Endothelial cell (in vitro differentiated cells): Measurements from ENCODE around the gene USP20. TPM values are rescaled to one million over a fixed set of nuclear protein-coding genes. Genes with fewer than 3 reads are reported as not detected.

Experiments
- DNase-seq: peaks from one replicate; pipeline ENCODE4 v3.0.0; 2021; ENCODE audit warnings: low spot score
- H3K27ac Mint-ChIP-seq: one replicate; pipeline ENCODE4 v1.8.0; 2021; ENCODE audit warnings: mixed read lengths, inconsistent platforms; ENCODE audit not compliant: unreplicated experiment
- H3K27me3 Mint-ChIP-seq: one replicate; pipeline ENCODE4 v1.8.0; 2021; ENCODE audit warnings: mild to moderate bottlenecking, moderate library complexity, mixed read lengths, inconsistent platforms; ENCODE audit not compliant: unreplicated experiment
- H3K36me3 Mint-ChIP-seq: one replicate; pipeline ENCODE4 v1.8.0; 2021; ENCODE audit warnings: mild to moderate bottlenecking, low read depth, mixed read lengths, inconsistent platforms; ENCODE audit not compliant: unreplicated experiment
- H3K4me1 Mint-ChIP-seq: one replicate; pipeline ENCODE4 v1.8.0; 2021; ENCODE audit warnings: mild to moderate bottlenecking, mixed read lengths, inconsistent platforms; ENCODE audit not compliant: unreplicated experiment
- H3K4me3 Mint-ChIP-seq: one replicate; pipeline ENCODE4 v1.8.0; 2021; ENCODE audit warnings: mild to moderate bottlenecking, mixed read lengths, inconsistent platforms; ENCODE audit not compliant: unreplicated experiment
- H3K9me3 Mint-ChIP-seq: one replicate; pipeline ENCODE4 v1.8.0; 2021; ENCODE audit warnings: mixed read lengths, inconsistent platforms; ENCODE audit not compliant: unreplicated experiment
- CTCF ChIP-seq: fragments of 200-600 bp; sonication (generic); IDR thresholded peaks from one replicate; pipeline ENCODE4 v1.5.0; 2021; ENCODE audit warnings: antibody characterized with exemption; ENCODE audit not compliant: unreplicated experiment
- total RNA-seq: library from RNA; stranded (reverse); fragmentation: NEBNext Ultra II Directional; extraction: Animal tissue kit (Norgen Biotek cat#: 25700); gene quantifications from one replicate; pipeline ENCODE4 v1.2.1, GENCODE V29; 2021; ENCODE audit not compliant: unreplicated experiment

Gene USP20
- total RNA-seq, 1 donor from 2014 or later: 21.7 TPM

- H3K27me3 Mint-ChIP-seq: peaks cover 2% of the 10 kb centered on the region
- H3K4me3 Mint-ChIP-seq: no peak overlapping the region
Measured at GRCh38 chr9:129798973-129799372, 36.3 kb upstream of the USP20 start.

GRCh38 chr9:129801504-129801903 is 33.8 kb upstream of the USP20 start:
- Mint-ChIP-seq H3K4me1 (peaks cover 14% of the 10 kb centered on the region), H3K27ac (peak overlapping the region; percentile 40), H3K27me3 (peaks cover 6% of the 10 kb centered on the region), H3K9me3 (no peaks in the 10 kb centered on the region), H3K4me3 (peak overlapping the region; percentile 53), H3K36me3 (peaks cover 17% of the 10 kb centered on the region)
- DNase-seq: no peak
- TF ChIP-seq CTCF: no peak

More at GRCh38 chr9:129798973-129799372, 36.3 kb upstream of the USP20 start:
- Mint-ChIP-seq H3K36me3 (peaks cover 3% of the 10 kb centered on the region), H3K9me3 (no peaks in the 10 kb centered on the region), H3K27ac (no peak overlapping the region), H3K4me1 (peaks cover 3% of the 10 kb centered on the region)
- TF ChIP-seq CTCF: no peak
- no peak for DNase-seq

GRCh38 chr9:129802833-129803675 is 32.2 kb upstream of the USP20 start, which contains the start of gene TOR1B:
Gene TOR1B, plus strand, starts transcription at chr9:129803184. Its CDS starts 29 bp downstream, at chr9:129803213.
- H3K27ac Mint-ChIP-seq: peak within 1 kb of the TSS; percentile 10
- H3K27me3 Mint-ChIP-seq: peaks cover 6% of the 10 kb centered on the region
- peak within 1 kb of the TSS; percentile 89 for H3K4me3 Mint-ChIP-seq
- H3K4me1 Mint-ChIP-seq: peaks cover 14% of the 10 kb centered on the region
- no peaks in the 10 kb centered on the region for H3K9me3 Mint-ChIP-seq
- no peak for TF ChIP-seq CTCF
- peaks cover 22% of the 10 kb centered on the region for H3K36me3 Mint-ChIP-seq
- DNase-seq: peak; percentile 93

- Mint-ChIP-seq H3K27me3 (peaks cover 6% of the 10 kb centered on the region), H3K4me3 (peak overlapping the region; percentile 87), H3K9me3 (no peaks in the 10 kb centered on the region), H3K27ac (peak overlapping the region; percentile 10), H3K36me3 (peaks cover 22% of the 10 kb centered on the region), H3K4me1 (peaks cover 14% of the 10 kb centered on the region)
- no peak for DNase-seq
- TF ChIP-seq CTCF: no peak
Measured at GRCh38 chr9:129803676-129804060, 31.6 kb upstream of the USP20 start.

GRCh38 chr9:129806061-129806460 is 29.2 kb upstream of the USP20 start:
- Mint-ChIP-seq H3K4me1 (peaks cover 14% of the 10 kb centered on the region), H3K36me3 (peaks cover 33% of the 10 kb centered on the region), H3K27ac (peak overlapping the region; percentile 46), H3K27me3 (peaks cover 6% of the 10 kb centered on the region), H3K4me3 (peak overlapping the region; percentile 75), H3K9me3 (no peaks in the 10 kb centered on the region)
- no peak for DNase-seq
- no peak for TF ChIP-seq CTCF
